Stomach (tissue), 9 donors: ENCODE data around the gene SELL. TPM values are rescaled to one million over a fixed set of nuclear protein-coding genes. Genes with fewer than 3 reads are reported as not detected.
"Not testable (repeated sequence)": the region's sequence is repeated elsewhere in the genome, so short reads cannot be mapped to it uniquely, and the experiment has no call there.

ENCODE experiments used
- DNase-seq, 2 donors: peaks; one replicate each; pipeline versions ENCODE4 v3.0.0 to v3.0.0-alpha.2; 2013 to 2019
- H3K27ac ChIP-seq, 5 donors: fragments of 200-600 bp in 4 of 5; sonication (generic) in 4 of 5; one replicate each; pipeline ENCODE4 v1.5.1; 2013 to 2019; ENCODE audit warnings: mild to moderate bottlenecking in 1 of 5, moderate library complexity in 1 of 5
- H3K27me3 ChIP-seq, 3 donors: fragments of 200-600 bp; sonication (generic); one replicate each; pipeline ENCODE4 v1.5.1; 2017 to 2019; ENCODE audit warnings: mixed run types in 1 of 3
- H3K36me3 ChIP-seq, 4 donors: fragments of 200-600 bp; sonication (generic); 1 replicate in 3 of 4; 2 replicates in 1 of 4; pipeline ENCODE4 v1.5.1; 2016 to 2019
- H3K4me1 ChIP-seq, 4 donors: fragments of 200-600 bp; sonication (generic); one replicate each; pipeline ENCODE4 v1.5.1; 2016 to 2019
- H3K4me3 ChIP-seq, 4 donors: fragments of 200-600 bp; sonication (generic) in 3 of 4; one replicate each; pipeline ENCODE4 v1.5.1; 2016 to 2019; ENCODE audit warnings: mild to moderate bottlenecking in 1 of 4
- H3K9me3 ChIP-seq, 4 donors: fragments of 200-600 bp; sonication (generic); one replicate each; pipeline ENCODE4 v1.5.1; 2016 to 2019
- EP300 ChIP-seq: sonication (generic); formaldehyde crosslinking; IDR thresholded peaks from one replicate; pipeline ENCODE4 v1.6.1; 2017; ENCODE audit warnings: antibody characterized with exemption
- POLR2A ChIP-seq, 4 donors: fragments of 450-650 bp; IDR thresholded peaks; one replicate each; pipeline ENCODE4 v1.6.1; 2016; ENCODE audit warnings: antibody characterized with exemption in 4 of 4, control low read depth in 2 of 4, mild to moderate bottlenecking in 1 of 4, moderate library complexity in 1 of 4
- POLR2AphosphoS5 ChIP-seq, 3 donors: sonication (generic); formaldehyde crosslinking; IDR thresholded peaks; one replicate each; pipeline ENCODE4 v1.6.1; 2016; ENCODE audit warnings: antibody characterized with exemption in 3 of 3
- WGBS, 5 donors: extraction: QIAGEN DNeasy Blood & Tissue Kit in 3 of 5; methylation state at CpG; one replicate each; pipeline versions ENCODE4 v1.1.5 to v1.1.7; 2013 to 2018; 5-methylcytosine and 5-hydroxymethylcytosine counted together
- intact Hi-C: fragments of 100-400 bp; cut with DNase I; formaldehyde crosslinking; loops from one replicate; pipeline ENCODE4 v1.15.1; 2023; ENCODE audit warnings: low total_unique reads
- polyA plus RNA-seq, 3 donors: library from polyadenylated mRNA; stranded (reverse); fragments of 200-250 nt; gene quantifications; one replicate each; pipeline ENCODE4 v1.2.3, GENCODE V29; 2013
- total RNA-seq, 5 donors: library from RNA; depleted of rRNA; stranded (reverse); fragments of >200 nt; gene quantifications; one replicate each; pipeline versions ENCODE4 v1.1.0 to v1.2.3, GENCODE V29; 2014 to 2016
- TF ChIP-seq, protein P1 (sequence below), 7 experiments: fragments of 450-650 bp in 4 of 7; fragments of 200-600 bp in 3 of 7; sonication (generic) in 3 of 7; IDR thresholded peaks; one replicate each; pipeline ENCODE4 v1.5.1; 2016 to 2019; ENCODE audit warnings: antibody characterized with exemption in 7 of 7, control low read depth in 2 of 7, mild to moderate bottlenecking in 1 of 7
- donor health status: healthy with polysubstance abuse.
- donor health status: Bipolar disorder and iron deficiency.
- donor health status: healthy.

The SELL gene
- total and polyA plus RNA-seq, 8 donors: 1.1 to 11.9 (median 2.9) TPM; not detected in 3

DNA sequence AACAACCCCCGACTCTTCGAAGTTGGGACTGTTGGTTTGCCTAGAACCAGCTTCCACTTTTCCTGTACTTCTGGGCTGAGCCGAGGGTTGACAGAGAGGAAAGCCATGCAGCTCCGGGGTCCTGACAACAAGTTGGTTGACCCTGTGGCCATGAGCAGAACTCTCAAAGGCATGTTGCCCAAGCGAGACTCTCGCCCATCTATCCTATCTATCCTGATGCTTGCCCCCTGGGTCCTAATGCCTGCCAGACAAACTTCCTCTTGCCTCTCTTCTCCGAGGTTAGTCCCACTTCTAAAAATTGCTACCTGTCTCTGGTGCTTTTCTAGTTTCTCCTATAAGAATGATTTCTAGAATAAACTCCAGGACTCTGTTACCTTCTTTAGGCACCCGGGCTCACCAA, 48.7 kb downstream of the SELL start:
- DNase-seq, intact Hi-C loops: not testable (repeated sequence)

DNA sequence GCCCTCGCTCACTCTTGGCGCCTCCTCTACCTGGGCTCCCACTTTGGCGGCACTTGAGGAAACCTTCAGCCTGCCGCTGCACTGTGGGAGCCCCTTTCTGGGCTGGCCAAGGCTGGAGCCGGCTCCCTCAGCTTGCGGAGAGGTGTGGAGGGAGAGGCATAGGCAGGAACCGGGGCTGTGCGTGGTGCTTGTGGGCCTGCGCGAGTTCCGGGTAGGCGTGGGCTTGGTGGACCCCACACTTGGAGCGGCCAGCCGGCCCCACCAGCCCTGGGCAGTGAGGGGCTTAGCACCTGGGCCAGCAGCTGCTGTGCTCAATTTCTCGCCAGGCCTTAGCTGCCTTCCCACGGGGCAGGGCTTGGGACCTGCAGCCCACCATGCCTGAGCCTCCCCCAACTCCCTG, 50.4 kb downstream of the SELL start:
- DNase-seq, intact Hi-C loops, H3K36me3 ChIP-seq, H3K4me1 ChIP-seq, H3K27ac ChIP-seq, H3K4me3 ChIP-seq, H3K27me3 ChIP-seq, H3K9me3 ChIP-seq: not testable (repeated sequence)
- WGBS, 5 donors: 88 to 98% (median 96%) methylated on average over 8 to 16 of the region's 16 CpGs

More for the DNA sequence above, 48.7 kb downstream of the SELL start:
- H3K27me3 ChIP-seq, H3K27ac ChIP-seq, H3K9me3 ChIP-seq, H3K36me3 ChIP-seq, H3K4me1 ChIP-seq, H3K4me3 ChIP-seq: not testable (repeated sequence)
- WGBS, 5 donors: 70 to 81% (median 75%) methylated on average over 7 to 8 of the region's 8 CpGs

DNA sequence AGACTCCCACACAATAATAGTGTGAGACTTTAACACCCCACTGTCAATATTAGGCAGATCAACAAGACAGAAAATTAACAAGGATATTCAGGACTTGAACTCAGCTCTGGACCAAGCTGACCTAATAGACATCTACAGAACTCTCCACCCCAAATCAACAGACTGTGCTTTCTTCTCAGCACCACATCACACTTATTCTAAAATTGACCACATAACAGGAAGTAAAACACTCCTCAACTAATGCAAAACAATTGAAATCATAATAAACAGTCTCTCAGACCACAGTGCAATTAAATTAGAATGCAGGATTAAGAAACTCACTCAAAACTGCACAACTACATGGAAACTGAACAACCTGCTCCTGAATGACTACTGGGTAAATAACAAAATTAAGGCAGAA, 52.6 kb downstream of the SELL start:
- H3K4me3 ChIP-seq, H3K9me3 ChIP-seq, H3K36me3 ChIP-seq, DNase-seq, H3K4me1 ChIP-seq, intact Hi-C loops, H3K27ac ChIP-seq: not testable (repeated sequence)
- H3K27me3 ChIP-seq: peaks cover 0 to 13% (median 0%) of the 10 kb centered on the region in 3 donors

DNA sequence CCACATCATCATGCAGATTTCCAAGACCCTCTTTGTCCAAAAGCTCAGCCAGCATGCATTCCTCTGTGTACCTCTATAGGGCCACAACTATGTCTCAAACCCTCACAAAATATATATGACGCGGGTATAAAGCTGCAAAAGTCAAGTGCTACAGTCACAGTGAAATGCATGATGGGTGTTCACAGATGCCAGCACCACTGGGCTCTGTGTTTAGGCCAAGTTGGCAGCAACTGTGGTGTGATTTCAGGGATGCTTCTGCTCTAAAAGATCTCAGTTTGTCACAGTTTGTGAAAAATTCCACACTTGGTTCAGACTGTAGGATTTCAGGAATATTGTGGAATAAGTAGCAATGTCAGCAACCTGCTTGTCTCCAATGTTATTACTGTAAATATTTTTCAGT, 57.5 kb downstream of the SELL start:
- Histone ChIP-seq H3K27me3 (peaks cover 0 to 13% (median 0%) of the 10 kb centered on the region in 3 donors), H3K9me3 (no peaks in the 10 kb centered on the region), H3K4me3 (no peak overlapping the region), H3K4me1 (no peaks in the 10 kb centered on the region), H3K36me3 (no peaks in the 10 kb centered on the region), H3K27ac (no peak overlapping the region)
- TF ChIP-seq POLR2A (IDR thresholded peaks at IDR 0.05) (no peak), EP300 (no peak), POLR2AphosphoS5 (IDR thresholded peaks at IDR 0.05) (no peak)
- TF ChIP-seq, protein P1, sequence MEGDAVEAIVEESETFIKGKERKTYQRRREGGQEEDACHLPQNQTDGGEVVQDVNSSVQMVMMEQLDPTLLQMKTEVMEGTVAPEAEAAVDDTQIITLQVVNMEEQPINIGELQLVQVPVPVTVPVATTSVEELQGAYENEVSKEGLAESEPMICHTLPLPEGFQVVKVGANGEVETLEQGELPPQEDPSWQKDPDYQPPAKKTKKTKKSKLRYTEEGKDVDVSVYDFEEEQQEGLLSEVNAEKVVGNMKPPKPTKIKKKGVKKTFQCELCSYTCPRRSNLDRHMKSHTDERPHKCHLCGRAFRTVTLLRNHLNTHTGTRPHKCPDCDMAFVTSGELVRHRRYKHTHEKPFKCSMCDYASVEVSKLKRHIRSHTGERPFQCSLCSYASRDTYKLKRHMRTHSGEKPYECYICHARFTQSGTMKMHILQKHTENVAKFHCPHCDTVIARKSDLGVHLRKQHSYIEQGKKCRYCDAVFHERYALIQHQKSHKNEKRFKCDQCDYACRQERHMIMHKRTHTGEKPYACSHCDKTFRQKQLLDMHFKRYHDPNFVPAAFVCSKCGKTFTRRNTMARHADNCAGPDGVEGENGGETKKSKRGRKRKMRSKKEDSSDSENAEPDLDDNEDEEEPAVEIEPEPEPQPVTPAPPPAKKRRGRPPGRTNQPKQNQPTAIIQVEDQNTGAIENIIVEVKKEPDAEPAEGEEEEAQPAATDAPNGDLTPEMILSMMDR (IDR thresholded peaks at IDR 0.05): no peak
- WGBS, 5 donors: 91 to 98% (median 96%) methylated on average over 2 of the region's 2 CpGs
- no peak for DNase-seq
- intact Hi-C loops: no loop called here

DNA sequence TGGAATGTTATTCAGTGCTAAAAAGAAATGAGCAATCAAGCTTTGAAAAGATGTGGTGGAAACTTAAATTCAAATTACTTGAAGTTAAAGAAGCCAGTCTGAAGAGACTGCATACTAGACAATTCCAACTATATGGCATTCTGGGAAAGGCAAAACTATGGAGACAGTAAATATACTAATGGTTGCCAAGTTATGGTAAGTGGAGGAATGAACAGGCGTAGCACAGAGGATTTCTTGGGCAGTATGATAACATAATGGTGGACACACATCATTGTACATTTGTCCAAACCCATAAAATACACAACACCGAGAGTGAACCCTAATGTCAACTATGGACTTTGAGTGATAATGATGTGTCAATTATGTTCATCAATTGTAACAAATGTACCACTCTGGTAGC, 60.4 kb downstream of the SELL start:
- intact Hi-C loops: no loop called here
- H3K27ac ChIP-seq: no peak overlapping the region
- peaks cover 0 to 4% (median 0%) of the 10 kb centered on the region in 3 donors for H3K27me3 ChIP-seq
- no peaks in the 10 kb centered on the region for H3K4me1 ChIP-seq
- H3K9me3 ChIP-seq: no peaks in the 10 kb centered on the region
- 66 to 73% (median 69%) methylated on average over 2 of the region's 2 CpGs for WGBS, 5 donors
- no peak for DNase-seq
- H3K4me3 ChIP-seq: no peak overlapping the region
- no peak for TF ChIP-seq EP300
- TF ChIP-seq POLR2AphosphoS5 (IDR thresholded peaks at IDR 0.05): no peak
- TF ChIP-seq, protein P1 (IDR thresholded peaks at IDR 0.05): no peak
- TF ChIP-seq POLR2A (IDR thresholded peaks at IDR 0.05): no peak
- no peaks in the 10 kb centered on the region for H3K36me3 ChIP-seq

DNA sequence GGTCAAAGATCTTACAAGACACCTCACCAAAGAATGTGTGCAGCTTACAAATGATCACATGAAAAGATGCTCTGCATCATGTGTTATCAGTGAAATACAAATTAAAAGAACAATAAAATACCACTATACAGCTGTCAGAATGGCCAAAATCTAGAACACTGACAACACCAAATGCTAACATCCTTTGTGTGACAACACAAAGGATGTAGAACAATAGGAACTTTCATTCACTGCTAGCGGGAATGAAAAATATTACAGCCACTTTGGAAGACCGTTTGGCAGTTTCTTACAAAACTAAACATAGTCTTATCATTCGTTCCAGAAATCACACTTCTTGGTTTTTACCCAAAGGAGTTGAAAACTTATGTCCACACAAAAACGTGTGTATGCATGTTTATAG, 60.9 kb downstream of the SELL start:
- Histone ChIP-seq H3K4me3 (no peak overlapping the region), H3K27ac (no peak overlapping the region), H3K4me1 (no peaks in the 10 kb centered on the region), H3K9me3 (no peaks in the 10 kb centered on the region), H3K36me3 (no peaks in the 10 kb centered on the region), H3K27me3 (no peaks in the 10 kb centered on the region)
- TF ChIP-seq POLR2AphosphoS5 (IDR thresholded peaks at IDR 0.05): no peak
- TF ChIP-seq EP300: no peak
- TF ChIP-seq POLR2A (IDR thresholded peaks at IDR 0.05): no peak
- TF ChIP-seq, protein P1 (IDR thresholded peaks at IDR 0.05): no peak
- intact Hi-C loops: no loop called here
- 41 to 54% (median 41%) methylated on average over 4 of the region's 4 CpGs for WGBS, 5 donors
- no peak for DNase-seq
